Neural crest cell (in vitro differentiated cells): ENCODE measurements around the gene GAMT. TPM values are rescaled to one million over a fixed set of nuclear protein-coding genes. Genes with fewer than 3 reads are reported as not detected.

Source experiments
- DNase-seq: peaks from one replicate; pipeline ENCODE4 v3.0.0; 2021; ENCODE audit warnings: low read depth, mixed read lengths, low spot score
- H3K27ac Mint-ChIP-seq: one replicate; pipeline ENCODE4 v1.8.0; 2021; ENCODE audit warnings: mild to moderate bottlenecking, mixed read lengths; ENCODE audit not compliant: unreplicated experiment
- H3K27me3 Mint-ChIP-seq: 2 replicates; pipeline ENCODE4 v1.8.0; 2021; ENCODE audit warnings: low read depth, mild to moderate bottlenecking, mixed read lengths
- H3K36me3 Mint-ChIP-seq: 2 replicates; pipeline ENCODE4 v1.8.0; 2021; ENCODE audit warnings: low read depth, mild to moderate bottlenecking, mixed read lengths
- H3K4me1 Mint-ChIP-seq: 2 replicates; pipeline ENCODE4 v1.8.0; 2021; ENCODE audit warnings: mixed read lengths
- H3K4me3 Mint-ChIP-seq: one replicate; pipeline ENCODE4 v1.8.0; 2021; ENCODE audit warnings: mild to moderate bottlenecking, mixed read lengths
- H3K9me3 Mint-ChIP-seq: 2 replicates; pipeline ENCODE4 v1.8.0; 2021; ENCODE audit warnings: mixed read lengths
- CTCF ChIP-seq: fragments of 200-600 bp; sonication (generic); conservative IDR thresholded peaks from 2 replicates; pipeline ENCODE4 v1.5.0; 2021; ENCODE audit warnings: antibody characterized with exemption, mild to moderate bottlenecking
- total RNA-seq: library from RNA; stranded (reverse); gene quantifications from 2 replicates; pipeline ENCODE4 v1.2.1, GENCODE V29; 2021

The GAMT gene
- total RNA-seq, 1 donor from 2014 or later: 45.6 TPM

- TF ChIP-seq CTCF: no peak
- Mint-ChIP-seq H3K27me3 (no peaks in the 10 kb centered on the region), H3K4me1 (peaks cover 50% of the 10 kb centered on the region), H3K4me3 (peak overlapping the region; percentile 93), H3K27ac (no peak overlapping the region), H3K9me3 (no peaks in the 10 kb centered on the region), H3K36me3 (peaks cover 9% of the 10 kb centered on the region)
- DNase-seq: no peak
Measured at GRCh38 chr19:1356508-1356865, 44.9 kb downstream of the GAMT start.

GRCh38 chr19:1355568-1356507, 45.5 kb downstream of the GAMT start:
- H3K27me3 Mint-ChIP-seq: no peaks in the 10 kb centered on the region
- DNase-seq: no peak
- H3K36me3 Mint-ChIP-seq: peaks cover 9% of the 10 kb centered on the region
- peak overlapping the region; percentile 93 for H3K4me3 Mint-ChIP-seq
- no peaks in the 10 kb centered on the region for H3K9me3 Mint-ChIP-seq
- no peak for TF ChIP-seq CTCF
- peaks cover 49% of the 10 kb centered on the region for H3K4me1 Mint-ChIP-seq
- peak overlapping the region; percentile 81 for H3K27ac Mint-ChIP-seq

- Mint-ChIP-seq H3K9me3 (no peaks in the 10 kb centered on the region), H3K36me3 (peaks cover 9% of the 10 kb centered on the region), H3K27me3 (no peaks in the 10 kb centered on the region), H3K4me3 (peak overlapping the region; percentile 93), H3K27ac (no peak overlapping the region), H3K4me1 (peaks cover 43% of the 10 kb centered on the region)
- no peak for TF ChIP-seq CTCF
- no peak for DNase-seq
Measured at GRCh38 chr19:1354970-1355567, 46.3 kb downstream of the GAMT start.

- peak overlapping the region; percentile 72 for H3K4me3 Mint-ChIP-seq
- DNase-seq: no peak
- TF ChIP-seq CTCF: no peak
Measured at GRCh38 chr19:1353144-1353543, 48.2 kb downstream of the GAMT start.

GRCh38 chr19:1351381-1351851, 49.9 kb downstream of the GAMT start:
- no peak overlapping the region for H3K27ac Mint-ChIP-seq
- no peaks in the 10 kb centered on the region for H3K27me3 Mint-ChIP-seq
- peaks cover 24% of the 10 kb centered on the region for H3K4me1 Mint-ChIP-seq
- H3K36me3 Mint-ChIP-seq: no peaks in the 10 kb centered on the region
- no peak for DNase-seq
- H3K9me3 Mint-ChIP-seq: no peaks in the 10 kb centered on the region
- peak overlapping the region; percentile 82 for H3K4me3 Mint-ChIP-seq
- no peak for TF ChIP-seq CTCF

More at GRCh38 chr19:1353144-1353543, 48.2 kb downstream of the GAMT start:
- Mint-ChIP-seq H3K4me1 (peaks cover 31% of the 10 kb centered on the region), H3K9me3 (no peaks in the 10 kb centered on the region), H3K36me3 (peaks cover 6% of the 10 kb centered on the region), H3K27ac (no peak overlapping the region), H3K27me3 (no peaks in the 10 kb centered on the region)
